ENCODE data around the gene SSH2. TPM values are rescaled to one million over a fixed set of nuclear protein-coding genes. Genes with fewer than 3 reads are reported as not detected.
A peak's percentile ranks its signal among the peaks of the same experiment; 100 is the strongest.

SSH2 gene
- total and polyA plus RNA-seq, 2 experiments from 2014 or later = 8.3 to 18.9 TPM

- Histone ChIP-seq H2AFZ (no peak overlapping the region), H3K27me3 (replicated peaks; ENCODE audit: insufficient read depth) (no peaks in the 10 kb centered on the region), H3F3A (ENCODE audit: insufficient read depth) (peaks cover 7% of the 10 kb centered on the region; the same call in 1 of the 2 replicates), H3K4me1 (ENCODE audit: insufficient read depth) (peaks cover 6% of the 10 kb centered on the region; the same call in 1 of the 2 replicates), H3K4me3 (no peak overlapping the region), H3K27ac (no peak overlapping the region), H3K9ac (no peak overlapping the region), H3K9me2 (ENCODE audit: insufficient read depth) (no peaks in the 10 kb centered on the region), H3K4me2 (ENCODE audit: unreplicated experiment) (no peak overlapping the region), H4K20me1 (ENCODE audit: insufficient read depth) (no peaks in the 10 kb centered on the region), H3K79me2 (ENCODE audit: insufficient read depth) (no peaks in the 10 kb centered on the region), H3K9me3 (ENCODE audit: low read depth) (no peaks in the 10 kb centered on the region), H3K36me3 (ENCODE audit: low read depth) (no peaks in the 10 kb centered on the region)
- WGBS, 2 experiments (ENCODE audit: low coverage in 1 of 2, low lambda C conversion rate in 2 of 2, missing lambda C conversion rate in 2 of 2) = 66 to 69% methylated on average over 13 of the region's 13 CpGs
- TF ChIP-seq EZH2 (IDR thresholded peaks at IDR 0.05; ENCODE audit: insufficient read depth, poor library complexity, severe bottlenecking) (no peak), EZH2phosphoT487 (IDR thresholded peaks at IDR 0.05; ENCODE audit: insufficient read depth, low read depth) (no peak)
- DNase-seq = no peak
- in situ Hi-C loops (cut with MboI) = no loop called here
Measured at GRCh38 chr17:29597361-29598172, 332.5 kb downstream of the SSH2 start.

- Histone ChIP-seq H3K36me3 (ENCODE audit: low read depth) (no peaks in the 10 kb centered on the region), H3K4me2 (ENCODE audit: unreplicated experiment) (no peak overlapping the region), H3K9ac (no peak overlapping the region), H2AFZ (no peak overlapping the region), H3K79me2 (ENCODE audit: insufficient read depth) (no peaks in the 10 kb centered on the region), H3K27me3 (replicated peaks; ENCODE audit: insufficient read depth) (no peaks in the 10 kb centered on the region), H3K4me1 (ENCODE audit: insufficient read depth) (peaks cover 14% of the 10 kb centered on the region), H3K9me2 (ENCODE audit: insufficient read depth) (no peaks in the 10 kb centered on the region), H4K20me1 (ENCODE audit: insufficient read depth) (no peaks in the 10 kb centered on the region), H3K9me3 (ENCODE audit: low read depth) (no peaks in the 10 kb centered on the region), H3K4me3 (no peak overlapping the region), H3F3A (ENCODE audit: insufficient read depth) (peaks cover 14% of the 10 kb centered on the region; the same call in 1 of the 2 replicates), H3K27ac (no peak overlapping the region)
- TF ChIP-seq EZH2phosphoT487 (IDR thresholded peaks at IDR 0.05; ENCODE audit: insufficient read depth, low read depth) (no peak), EZH2 (IDR thresholded peaks at IDR 0.05; ENCODE audit: insufficient read depth, poor library complexity, severe bottlenecking) (no peak)
- in situ Hi-C loops (cut with MboI) = no loop called here
- WGBS, 2 experiments (ENCODE audit: low coverage in 1 of 2, low lambda C conversion rate in 2 of 2, missing lambda C conversion rate in 2 of 2) = 39 to 42% methylated on average over 8 to 9 of the region's 9 CpGs
- DNase-seq = no peak
Measured at GRCh38 chr17:29596811-29597210, 333.2 kb downstream of the SSH2 start.

GRCh38 chr17:29595943-29596774, 333.9 kb downstream of the SSH2 start:
- H3K4me1 ChIP-seq (ENCODE audit: insufficient read depth) = peaks cover 14% of the 10 kb centered on the region
- H3F3A ChIP-seq (ENCODE audit: insufficient read depth) = peaks cover 14% of the 10 kb centered on the region; the same call in 1 of the 2 replicates
- H2AFZ ChIP-seq = no peak overlapping the region
- no peak overlapping the region for H3K9ac ChIP-seq
- H3K4me2 ChIP-seq (ENCODE audit: unreplicated experiment) = no peak overlapping the region
- H3K79me2 ChIP-seq (ENCODE audit: insufficient read depth) = no peaks in the 10 kb centered on the region
- in situ Hi-C loops (cut with MboI) = no loop called here
- no peaks in the 10 kb centered on the region for H3K9me2 ChIP-seq (ENCODE audit: insufficient read depth)
- H3K36me3 ChIP-seq (ENCODE audit: low read depth) = no peaks in the 10 kb centered on the region
- H3K9me3 ChIP-seq (ENCODE audit: low read depth) = no peaks in the 10 kb centered on the region
- H4K20me1 ChIP-seq (ENCODE audit: insufficient read depth) = no peaks in the 10 kb centered on the region
- no peaks in the 10 kb centered on the region for H3K27me3 ChIP-seq (replicated peaks; ENCODE audit: insufficient read depth)
- H3K4me3 ChIP-seq = no peak overlapping the region
- WGBS, 2 experiments (ENCODE audit: low coverage in 1 of 2, low lambda C conversion rate in 2 of 2, missing lambda C conversion rate in 2 of 2) = 72 to 74% methylated on average over 12 of the region's 12 CpGs
- no peak for DNase-seq
- TF ChIP-seq EZH2phosphoT487 (IDR thresholded peaks at IDR 0.05; ENCODE audit: insufficient read depth, low read depth) = no peak
- TF ChIP-seq EZH2 (IDR thresholded peaks at IDR 0.05; ENCODE audit: insufficient read depth, poor library complexity, severe bottlenecking) = no peak
- H3K27ac ChIP-seq = no peak overlapping the region

- Histone ChIP-seq H3K9ac (no peak overlapping the region), H3K27ac (no peak overlapping the region), H2AFZ (no peak overlapping the region), H3K4me1 (ENCODE audit: insufficient read depth) (peaks cover 17% of the 10 kb centered on the region), H3F3A (ENCODE audit: insufficient read depth) (peaks cover 20% of the 10 kb centered on the region; the same call in 1 of the 2 replicates), H3K27me3 (replicated peaks; ENCODE audit: insufficient read depth) (no peaks in the 10 kb centered on the region), H3K4me2 (ENCODE audit: unreplicated experiment) (no peak overlapping the region), H3K79me2 (ENCODE audit: insufficient read depth) (no peaks in the 10 kb centered on the region), H3K4me3 (no peak overlapping the region), H3K9me3 (ENCODE audit: low read depth) (no peaks in the 10 kb centered on the region), H3K36me3 (ENCODE audit: low read depth) (no peaks in the 10 kb centered on the region), H3K9me2 (ENCODE audit: insufficient read depth) (no peaks in the 10 kb centered on the region), H4K20me1 (ENCODE audit: insufficient read depth) (no peaks in the 10 kb centered on the region)
- DNase-seq = peak; percentile 62
- in situ Hi-C loops (cut with MboI) = no loop called here
- TF ChIP-seq EZH2 (IDR thresholded peaks at IDR 0.05; ENCODE audit: insufficient read depth, poor library complexity, severe bottlenecking) = no peak
- no peak for TF ChIP-seq EZH2phosphoT487 (IDR thresholded peaks at IDR 0.05; ENCODE audit: insufficient read depth, low read depth)
- WGBS, 2 experiments (ENCODE audit: low coverage in 1 of 2, low lambda C conversion rate in 2 of 2, missing lambda C conversion rate in 2 of 2) = 44 to 53% methylated on average over 7 of the region's 7 CpGs
Measured at GRCh38 chr17:29595107-29595942, 334.7 kb downstream of the SSH2 start.

Measured in GM23248 (cell line).